ENCODE data around the gene PRKN.

DNA sequence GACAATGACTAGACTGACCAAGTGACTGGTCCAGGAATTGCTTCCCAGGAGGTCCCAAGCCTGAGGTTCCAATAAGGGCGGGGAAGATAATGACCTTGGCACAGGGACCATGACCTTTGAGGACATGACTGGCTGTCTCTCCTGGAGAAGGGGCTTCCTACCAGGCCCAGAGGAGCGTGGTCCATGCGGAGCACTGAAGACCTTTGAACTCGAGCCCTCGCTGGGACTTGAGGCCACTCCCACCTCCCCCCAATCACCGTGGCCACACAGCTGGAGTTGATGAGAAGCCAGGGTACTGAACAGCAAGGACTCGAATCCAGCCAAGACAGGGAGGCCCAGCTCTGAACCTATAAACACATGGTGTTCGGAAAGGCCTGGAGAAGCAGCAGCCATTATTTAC lies 677.0 kb downstream of the PRKN start:
- TF ChIP-seq, protein P1, sequence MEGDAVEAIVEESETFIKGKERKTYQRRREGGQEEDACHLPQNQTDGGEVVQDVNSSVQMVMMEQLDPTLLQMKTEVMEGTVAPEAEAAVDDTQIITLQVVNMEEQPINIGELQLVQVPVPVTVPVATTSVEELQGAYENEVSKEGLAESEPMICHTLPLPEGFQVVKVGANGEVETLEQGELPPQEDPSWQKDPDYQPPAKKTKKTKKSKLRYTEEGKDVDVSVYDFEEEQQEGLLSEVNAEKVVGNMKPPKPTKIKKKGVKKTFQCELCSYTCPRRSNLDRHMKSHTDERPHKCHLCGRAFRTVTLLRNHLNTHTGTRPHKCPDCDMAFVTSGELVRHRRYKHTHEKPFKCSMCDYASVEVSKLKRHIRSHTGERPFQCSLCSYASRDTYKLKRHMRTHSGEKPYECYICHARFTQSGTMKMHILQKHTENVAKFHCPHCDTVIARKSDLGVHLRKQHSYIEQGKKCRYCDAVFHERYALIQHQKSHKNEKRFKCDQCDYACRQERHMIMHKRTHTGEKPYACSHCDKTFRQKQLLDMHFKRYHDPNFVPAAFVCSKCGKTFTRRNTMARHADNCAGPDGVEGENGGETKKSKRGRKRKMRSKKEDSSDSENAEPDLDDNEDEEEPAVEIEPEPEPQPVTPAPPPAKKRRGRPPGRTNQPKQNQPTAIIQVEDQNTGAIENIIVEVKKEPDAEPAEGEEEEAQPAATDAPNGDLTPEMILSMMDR (conservative IDR thresholded peaks at IDR 0.05), result no peak
- no peak for TF ChIP-seq ZFX (IDR thresholded peaks at IDR 0.05)

Data from C4-2B (cell line).